Stimulated activated CD8-positive, alpha-beta memory T cell treated with anti-CD3 and anti-CD28 coated beads, Interleukin-12 subunit alpha, Interleukin-12 subunit beta, amount 100 ng/mL, for 4 hours (primary cell): ENCODE results near the gene OBSL1.

ENCODE experiments used
- DNase-seq: peaks from one replicate; pipeline ENCODE4 v3.0.0-alpha.2; 2020; ENCODE audit warnings: low read depth

OBSL1 gene

DNA sequence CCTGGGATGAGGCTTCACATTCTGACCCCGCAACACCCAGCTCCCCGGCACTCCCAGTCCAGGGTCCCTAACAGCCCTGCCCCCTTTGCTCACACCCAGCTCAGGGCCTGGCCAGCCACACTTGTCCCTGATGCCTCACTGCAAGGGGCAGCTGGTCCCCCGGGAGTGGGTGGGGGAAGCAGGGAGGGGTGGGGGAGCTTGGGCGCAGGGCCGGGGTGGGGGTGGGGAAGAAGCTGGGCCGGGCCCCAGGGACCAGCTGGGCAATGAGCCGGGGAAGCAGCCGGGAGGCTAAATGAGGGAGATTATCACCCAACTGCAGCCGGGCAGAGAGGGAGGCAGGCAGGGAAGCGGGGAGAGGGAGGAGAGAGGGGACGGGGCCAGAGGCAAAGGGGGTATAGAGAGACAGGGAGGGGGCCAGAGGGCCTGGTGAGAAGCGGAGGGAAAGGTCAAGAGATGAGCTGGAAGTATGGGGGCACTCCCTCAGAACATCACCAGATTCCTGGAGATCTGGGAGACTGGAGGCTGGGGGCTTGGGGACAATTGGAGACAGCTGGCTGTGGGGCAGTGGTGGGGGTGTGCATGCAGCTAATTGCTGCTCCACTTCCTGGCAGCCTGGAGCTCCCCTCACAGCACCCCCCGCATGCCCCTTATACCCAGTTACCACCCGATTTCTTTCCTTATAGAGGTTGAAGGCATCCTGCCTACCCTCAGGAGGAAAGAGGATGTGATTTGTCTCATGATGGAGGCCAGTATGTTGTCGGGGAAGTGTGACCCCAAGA, 59.6 kb downstream of the OBSL1 start:
- no peak for DNase-seq

DNA sequence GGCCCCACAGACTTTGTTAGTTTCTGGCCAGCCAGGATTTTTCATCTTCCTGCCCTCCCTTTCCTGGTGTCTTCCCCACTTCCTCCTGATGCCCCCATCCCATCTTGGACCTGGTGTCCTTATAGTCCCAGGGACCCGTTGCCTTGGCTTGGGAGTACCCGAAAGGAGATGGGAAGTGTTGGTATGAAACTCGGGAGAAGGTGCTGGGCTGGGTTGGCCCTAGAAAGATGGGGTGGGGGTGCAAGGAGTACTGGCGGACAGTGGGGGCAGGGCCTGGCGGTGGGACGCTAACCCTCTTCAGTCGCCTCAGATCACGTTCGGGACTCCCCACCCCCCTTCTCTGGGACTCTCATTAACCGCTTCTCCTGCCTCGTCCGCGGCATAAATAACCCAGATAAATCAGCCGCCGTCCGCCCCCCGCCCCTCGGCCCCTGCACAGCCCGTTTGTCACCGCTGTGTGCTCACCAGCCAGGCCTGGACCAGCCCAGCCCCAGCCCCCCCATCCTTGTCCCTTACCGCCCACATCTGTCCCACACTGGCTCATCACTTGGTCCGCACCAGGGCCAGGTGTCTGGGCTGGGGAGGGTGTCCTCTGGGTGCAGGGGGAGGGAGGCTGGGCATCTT, 60.7 kb downstream of the OBSL1 start:
- no peak for DNase-seq

DNA sequence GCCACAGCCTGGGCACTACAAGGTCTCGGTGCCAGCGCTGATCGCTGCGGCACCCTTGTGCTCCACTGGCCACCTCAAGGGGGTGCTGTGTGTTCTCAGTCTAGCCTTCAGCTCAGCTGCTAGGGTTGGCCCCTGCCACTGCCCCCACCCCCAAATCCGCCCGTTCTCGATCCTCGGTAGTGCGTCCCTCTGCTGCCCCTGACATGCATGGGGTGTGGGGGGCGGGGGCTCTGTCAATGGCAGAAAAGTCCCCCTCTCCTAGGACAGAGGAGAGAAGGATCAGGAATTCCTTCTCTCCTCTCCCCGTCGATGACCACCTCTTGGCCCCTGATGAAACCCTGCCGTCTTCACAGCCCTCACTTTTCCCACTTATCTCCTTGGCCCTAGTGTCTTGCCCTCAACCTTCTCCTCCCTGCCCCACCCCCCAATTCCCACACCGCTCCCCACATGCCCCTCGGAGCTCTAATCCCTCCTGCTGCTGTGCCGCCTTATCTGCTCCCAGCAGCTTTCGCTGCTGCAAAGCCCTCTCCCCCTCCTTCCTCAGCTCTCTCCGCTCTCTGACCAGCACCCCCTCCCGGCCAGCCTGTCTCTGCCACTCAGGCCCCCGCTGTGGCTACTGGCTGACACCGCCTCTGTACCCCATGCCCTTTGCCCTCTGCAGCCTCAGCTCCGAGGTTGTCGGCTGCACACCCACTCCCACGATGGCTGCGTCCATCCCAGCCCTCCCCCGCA, 61.4 kb downstream of the OBSL1 start:
- no peak for DNase-seq

DNA sequence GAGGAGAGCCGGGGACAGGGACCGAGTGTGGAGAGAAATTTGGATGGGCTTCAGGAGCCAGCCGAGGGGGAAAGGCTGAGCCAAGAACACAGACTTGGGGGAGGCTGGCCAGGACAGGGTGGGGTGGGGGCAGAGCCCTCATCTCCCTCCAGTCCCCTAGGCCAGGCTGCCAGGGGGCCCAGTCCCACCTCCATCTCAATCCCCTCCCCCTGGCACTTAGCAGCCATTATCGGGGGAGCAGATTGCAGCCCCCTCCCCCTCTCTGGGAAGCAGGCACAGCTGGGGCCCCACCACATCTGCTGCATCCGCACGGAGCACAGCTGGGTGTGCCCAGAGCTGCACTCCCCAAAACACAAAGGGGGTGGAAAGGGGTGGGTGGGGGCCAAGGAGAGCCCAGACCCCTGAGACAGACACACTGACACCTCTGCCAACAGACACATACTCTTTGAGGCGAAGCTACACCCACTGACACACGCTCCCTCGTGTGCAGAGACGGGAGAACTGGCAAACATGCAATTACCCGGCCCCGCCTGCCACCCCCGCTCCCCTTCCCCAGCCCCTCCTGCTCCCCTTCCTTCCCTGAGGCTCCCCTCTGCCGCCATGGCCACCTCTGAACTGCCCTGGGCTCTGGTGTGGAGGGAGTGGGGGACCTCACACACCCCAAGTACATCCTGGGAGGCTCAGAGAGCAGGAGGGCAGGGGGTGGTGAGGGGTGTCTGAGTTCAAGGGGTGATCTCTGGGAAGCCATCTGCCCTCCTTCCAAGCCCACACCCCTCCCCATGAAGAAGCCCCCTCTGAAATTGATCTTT, 62.2 kb downstream of the OBSL1 start:
- DNase-seq = no peak

DNA sequence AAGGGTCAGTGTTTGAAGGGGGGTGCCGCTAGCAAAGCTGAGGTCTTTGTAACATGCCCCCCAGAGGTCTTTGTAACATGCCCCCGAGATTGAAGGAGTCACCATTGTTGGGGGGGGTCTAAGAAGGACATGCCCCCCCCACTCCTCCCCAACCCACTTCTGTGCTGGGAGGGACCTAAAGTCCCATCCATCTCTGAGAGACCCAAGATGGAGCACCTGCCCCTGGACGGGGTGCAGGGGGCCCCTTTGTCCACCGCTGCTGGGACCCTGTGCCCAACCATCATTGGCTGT, 63.0 kb downstream of the OBSL1 start:
- DNase-seq = no peak

DNA sequence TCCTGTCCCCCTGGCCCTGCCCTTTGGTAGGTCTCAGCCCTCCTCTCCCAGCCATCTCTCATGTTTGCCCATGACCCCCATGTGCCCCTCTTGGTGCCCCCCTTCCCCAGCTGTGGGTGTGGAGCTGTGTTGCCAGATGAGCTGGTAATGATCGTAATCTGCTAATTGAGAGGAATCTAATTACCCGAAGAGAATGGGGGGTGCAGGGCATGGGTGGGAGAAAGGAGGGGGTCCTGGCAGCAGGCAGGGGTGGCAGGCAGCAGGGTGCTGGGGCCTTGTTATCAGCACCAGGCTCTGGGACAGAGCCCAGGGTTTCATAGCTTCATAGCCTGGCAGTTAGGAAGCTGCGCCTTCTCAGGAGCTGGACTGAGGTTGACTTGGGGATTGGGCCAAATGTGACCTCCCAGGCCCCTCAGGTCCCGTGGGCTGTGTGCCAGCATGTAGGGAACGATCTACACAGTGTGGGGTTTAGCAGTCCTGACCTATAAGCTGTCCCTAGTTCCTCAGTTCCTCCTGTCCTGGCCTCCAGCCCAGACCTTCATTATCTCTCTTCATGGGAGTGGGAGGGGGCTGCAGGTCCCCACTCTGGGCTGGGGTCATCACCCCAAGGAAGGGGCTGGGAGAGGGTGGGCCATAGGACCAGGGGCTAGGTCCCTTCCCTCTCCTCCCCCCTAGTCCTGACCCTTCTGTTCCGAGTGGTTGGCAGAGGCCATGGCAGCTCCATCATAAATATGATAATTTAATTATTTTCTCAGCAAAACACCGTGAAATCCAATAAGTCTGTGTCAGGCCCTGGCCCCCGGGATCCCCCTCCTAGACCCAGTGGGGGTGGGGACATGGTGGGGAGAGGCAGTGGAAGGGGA, 63.5 kb downstream of the OBSL1 start:
- no peak for DNase-seq

DNA sequence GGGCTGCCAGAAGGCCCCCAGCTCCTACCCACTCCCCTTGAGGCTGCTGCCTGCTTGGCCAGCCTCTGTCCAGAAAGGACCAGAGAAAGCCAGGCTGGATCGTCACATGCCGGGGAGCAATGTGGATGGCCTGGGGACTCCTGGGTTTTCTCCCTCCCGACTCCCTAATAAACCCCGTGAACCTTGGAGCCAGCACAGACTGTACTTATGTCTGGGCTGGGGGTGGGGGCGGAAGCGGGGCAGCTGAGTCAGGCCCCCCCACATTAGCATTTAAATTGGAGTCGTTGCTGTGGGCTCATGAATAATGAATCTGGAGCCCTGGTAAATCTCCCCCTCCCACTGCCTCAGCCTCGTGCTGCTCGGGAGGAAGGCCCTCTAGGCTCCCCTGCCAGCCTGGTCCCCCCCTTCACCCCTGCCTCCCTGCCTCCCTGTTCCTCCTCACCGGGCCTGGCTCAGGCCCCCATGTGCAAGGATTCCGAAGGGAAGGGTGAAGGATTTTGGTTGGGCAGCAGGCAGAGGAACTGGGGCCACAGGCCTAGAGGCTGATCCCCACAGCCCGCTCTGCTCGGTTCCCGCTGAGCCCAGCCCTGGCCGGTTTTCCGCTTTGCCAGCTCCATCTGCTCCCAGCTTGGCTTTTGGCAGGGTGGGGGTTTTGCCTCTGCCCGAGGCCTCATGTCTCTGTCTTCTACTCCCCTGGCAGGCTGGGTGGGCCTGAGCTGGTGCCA, 64.4 kb downstream of the OBSL1 start:
- no peak for DNase-seq

DNA sequence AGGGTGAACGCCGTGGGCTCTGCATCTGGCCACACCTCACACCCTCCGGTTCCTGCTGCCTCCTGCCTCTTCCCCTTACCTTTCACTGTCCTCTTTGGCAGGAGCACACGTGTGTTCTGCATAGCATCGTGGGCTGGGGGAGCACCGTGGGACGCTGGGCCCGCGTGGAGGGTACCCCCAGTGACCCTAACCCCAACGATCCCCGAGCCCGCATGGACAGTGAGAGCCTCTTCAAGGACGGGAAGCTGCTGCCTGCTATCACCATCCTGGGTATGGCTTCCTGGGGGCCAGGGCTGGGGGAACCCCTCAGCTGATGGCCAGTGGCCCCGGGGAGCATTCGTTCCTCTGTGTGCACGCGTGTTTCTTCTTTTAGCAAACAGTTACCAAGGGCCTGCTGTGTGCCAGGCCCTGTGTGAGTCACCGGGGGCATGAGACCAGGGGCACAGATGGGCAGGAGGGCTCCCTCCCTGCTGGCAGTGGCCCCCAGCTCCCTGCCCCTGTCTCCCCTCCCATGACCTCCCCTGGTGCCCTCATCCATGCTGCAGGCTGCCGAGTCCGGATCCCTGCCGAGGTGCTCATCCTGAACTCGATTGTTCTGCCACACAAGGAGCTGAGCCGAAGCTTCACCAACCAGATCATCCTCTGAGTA, 65.1 kb downstream of the OBSL1 start:
- DNase-seq = no peak

DNA sequence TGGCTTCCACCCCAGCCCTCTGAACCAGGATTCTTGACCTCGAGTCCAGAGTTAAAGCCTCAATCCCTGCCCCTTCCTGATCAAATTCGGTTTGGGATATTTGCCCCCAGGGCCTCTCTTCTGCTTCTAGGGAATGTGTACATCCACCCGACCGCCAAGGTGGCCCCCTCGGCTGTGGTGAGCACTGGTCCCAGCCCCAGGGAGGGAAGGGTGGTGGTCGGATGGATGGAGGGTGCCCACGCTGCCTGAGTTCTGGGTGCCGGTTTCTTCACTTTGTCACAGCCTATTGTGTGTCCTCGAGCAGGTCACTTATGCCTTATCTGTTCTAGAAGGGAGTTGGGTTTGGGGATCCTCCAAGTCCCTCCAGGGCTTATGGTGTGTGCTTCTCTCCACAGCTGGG, 65.8 kb downstream of the OBSL1 start:
- no peak for DNase-seq

DNA sequence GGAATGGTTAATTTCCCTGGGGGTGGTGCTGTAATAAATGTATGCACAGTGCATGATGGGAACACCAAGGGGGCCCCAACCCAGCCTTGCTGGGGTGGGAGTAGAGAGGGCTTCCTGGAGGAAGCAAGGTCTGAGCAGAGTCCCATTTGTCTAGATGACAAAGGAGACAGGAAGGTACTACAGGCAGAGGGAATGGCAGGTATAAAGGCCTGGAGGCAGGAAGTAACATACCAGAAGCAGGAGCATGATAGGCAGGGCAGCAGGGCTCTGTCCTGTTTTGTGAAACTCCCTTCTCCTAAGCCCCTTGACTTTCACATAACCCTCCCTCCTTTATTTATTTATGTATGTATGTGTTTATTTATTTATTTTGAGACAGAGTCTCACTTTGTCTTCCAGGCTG, 68.7 kb downstream of the OBSL1 start:
- DNase-seq = no peak

DNA sequence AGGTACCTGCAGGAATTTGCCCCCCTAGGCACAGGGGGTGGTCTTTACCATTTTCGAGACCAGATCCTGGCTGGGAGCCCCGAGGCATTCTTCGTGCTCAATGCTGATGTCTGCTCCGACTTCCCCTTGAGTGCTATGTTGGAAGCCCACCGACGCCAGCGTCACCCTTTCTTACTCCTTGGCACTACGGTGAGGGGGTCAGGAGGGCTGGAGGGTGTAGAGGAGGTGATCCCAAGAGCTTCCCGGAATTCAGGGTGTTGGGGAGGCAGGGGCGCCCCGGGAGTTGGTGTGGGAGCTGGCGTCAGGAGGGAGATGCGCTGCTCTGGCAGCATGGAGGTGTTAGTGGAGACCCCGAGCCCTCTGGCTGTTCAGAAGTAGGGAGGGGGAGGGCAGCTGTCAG, 69.5 kb downstream of the OBSL1 start:
- no peak for DNase-seq
